HG02610 (cell line): ENCODE results near the gene PTPRM.

ENCODE experiments used
- ATAC-seq: cut with Tn5 transposase; IDR thresholded peaks from one replicate; pipeline ENCODE4 v1.9.1; 2021; ENCODE audit warnings: mild to moderate bottlenecking, moderate library complexity; ENCODE audit not compliant: unreplicated experiment

PTPRM gene

GRCh38 chr18:8400825-8401224, 833.7 kb downstream of the PTPRM start:
- ATAC-seq = no peak

GRCh38 chr18:8401606-8402005, 834.5 kb downstream of the PTPRM start:
- ATAC-seq = no peak

GRCh38 chr18:8402237-8402636, 835.1 kb downstream of the PTPRM start:
- ATAC-seq = no peak

GRCh38 chr18:8403713-8404112, 836.6 kb downstream of the PTPRM start:
- ATAC-seq = no peak

GRCh38 chr18:8406186-8406867, 839.2 kb downstream of the PTPRM start:
- no peak for ATAC-seq

GRCh38 chr18:8406868-8407250, 839.7 kb downstream of the PTPRM start:
- ATAC-seq = no peak

GRCh38 chr18:8409151-8409550, 842.0 kb downstream of the PTPRM start:
- no peak for ATAC-seq

GRCh38 chr18:8411492-8411891, 844.4 kb downstream of the PTPRM start:
- no peak for ATAC-seq

- ATAC-seq = no peak
Measured at GRCh38 chr18:8412117-8412516, 845.0 kb downstream of the PTPRM start.

- no peak for ATAC-seq
Measured at GRCh38 chr18:8413189-8413588, 846.1 kb downstream of the PTPRM start.

- ATAC-seq = no peak
Measured at GRCh38 chr18:8413751-8414150, 846.6 kb downstream of the PTPRM start.

GRCh38 chr18:8416212-8417019, 849.3 kb downstream of the PTPRM start:
- ATAC-seq = no peak

- no peak for ATAC-seq
Measured at GRCh38 chr18:8422391-8422790, 855.3 kb downstream of the PTPRM start.

- ATAC-seq = no peak
Measured at GRCh38 chr18:8423051-8423557, 856.0 kb downstream of the PTPRM start.

- ATAC-seq = no peak
Measured at GRCh38 chr18:8424481-8424880, 857.4 kb downstream of the PTPRM start.

GRCh38 chr18:8424917-8425725, 858.0 kb downstream of the PTPRM start:
- ATAC-seq = no peak

- no peak for ATAC-seq
Measured at GRCh38 chr18:8426401-8426800, 859.3 kb downstream of the PTPRM start.

- no peak for ATAC-seq
Measured at GRCh38 chr18:8427339-8427738, 860.2 kb downstream of the PTPRM start.

GRCh38 chr18:8428951-8429350, 861.8 kb downstream of the PTPRM start:
- no peak for ATAC-seq

GRCh38 chr18:8431036-8431435, 863.9 kb downstream of the PTPRM start:
- no peak for ATAC-seq

GRCh38 chr18:8433323-8433722, 866.2 kb downstream of the PTPRM start:
- ATAC-seq = no peak
